Calu3 (cell line): ENCODE results near the gene ALDH4A1. TPM values are rescaled to one million over a fixed set of nuclear protein-coding genes. Genes with fewer than 3 reads are reported as not detected.

ENCODE experiments used
- BruUV-seq: library from RNA; stranded (reverse); fragments of 400-500 nt; replicated peaks from 2 replicates; lab custom pipeline; 2021; lab: Mats Ljungman, UMichigan
- CTCF ChIA-PET: fragments of 300-600 bp; sonication (Branson Sonifier 250); formaldehyde crosslinking; loops from one replicate; lab custom pipeline; 2022; ENCODE audit warnings: antibody characterized with exemption; lab: Charles Lee
- DNase-seq: peaks from one replicate; pipeline ENCODE4 v3.0.0; 2022
- H3K27ac Mint-ChIP-seq: one replicate; pipeline ENCODE4 v1.8.0; 2022; ENCODE audit warnings: mixed read lengths; ENCODE audit not compliant: unreplicated experiment
- H3K27me3 Mint-ChIP-seq: one replicate; pipeline ENCODE4 v1.8.0; 2022; ENCODE audit warnings: mixed read lengths; ENCODE audit not compliant: unreplicated experiment
- H3K36me3 Mint-ChIP-seq: one replicate; pipeline ENCODE4 v1.8.0; 2022; ENCODE audit warnings: mild to moderate bottlenecking, moderate library complexity, mixed read lengths; ENCODE audit not compliant: insufficient read depth, unreplicated experiment
- H3K4me1 Mint-ChIP-seq: one replicate; pipeline ENCODE4 v1.8.0; 2022; ENCODE audit warnings: mild to moderate bottlenecking, low read depth, mixed read lengths; ENCODE audit not compliant: unreplicated experiment
- H3K4me3 Mint-ChIP-seq: one replicate; pipeline ENCODE4 v1.8.0; 2022; ENCODE audit warnings: mild to moderate bottlenecking, low read depth, moderate library complexity, mixed read lengths; ENCODE audit not compliant: unreplicated experiment
- H3K9me3 Mint-ChIP-seq: one replicate; pipeline ENCODE4 v1.8.0; 2022; ENCODE audit warnings: low read depth, mixed read lengths; ENCODE audit not compliant: unreplicated experiment
- intact Hi-C: fragments of 100-400 bp; cut with micrococcal nuclease; formaldehyde crosslinking; loops from one replicate; pipeline ENCODE4 v1.10.0; 2022; ENCODE audit not compliant: unreplicated experiment
- total RNA-seq: library from RNA; stranded (reverse); gene quantifications from 2 replicates; pipeline ENCODE4 v1.2.3, GENCODE V29; 2022
- TF ChIP-seq, protein P1 (sequence below): fragments of 200-600 bp; IDR thresholded peaks from one replicate; pipeline ENCODE4 v1.8.0; 2022; ENCODE audit warnings: antibody characterized with exemption; ENCODE audit not compliant: unreplicated experiment

ALDH4A1 gene
- total RNA-seq, 1 experiment from 2014 or later = 10.7 TPM

DNA sequence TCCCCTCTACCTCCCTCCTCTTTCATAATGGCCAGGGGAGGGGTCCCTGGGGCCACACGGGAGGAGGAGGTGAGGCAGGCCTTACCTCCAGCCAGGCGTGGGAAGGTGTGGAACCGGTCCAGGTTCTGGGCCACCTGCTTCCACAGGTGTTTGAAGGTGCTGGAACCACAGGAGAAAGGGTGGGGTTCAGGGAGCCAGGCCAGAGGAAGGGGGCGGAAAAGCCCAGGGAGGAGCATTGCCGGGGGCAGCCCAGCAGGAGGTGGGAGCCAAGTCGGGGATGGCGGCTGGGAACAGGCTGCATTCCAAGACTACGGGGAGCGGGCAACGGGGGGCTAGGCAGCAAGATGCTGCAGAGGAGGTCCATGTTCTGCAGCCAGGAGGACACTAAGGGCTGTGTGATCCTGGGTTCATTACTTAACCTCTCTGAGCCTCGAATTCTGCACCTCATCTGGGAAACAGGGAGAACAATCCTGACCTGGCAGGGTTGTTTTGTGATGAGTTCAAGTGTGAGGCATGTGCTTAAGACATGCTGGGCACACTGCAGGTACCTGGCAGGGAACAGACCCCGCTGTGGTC lies 23.1 kb downstream of the ALDH4A1 start:
- CTCF ChIA-PET = no interaction called here
- H3K36me3 Mint-ChIP-seq = no peaks in the 10 kb centered on the region

DNA sequence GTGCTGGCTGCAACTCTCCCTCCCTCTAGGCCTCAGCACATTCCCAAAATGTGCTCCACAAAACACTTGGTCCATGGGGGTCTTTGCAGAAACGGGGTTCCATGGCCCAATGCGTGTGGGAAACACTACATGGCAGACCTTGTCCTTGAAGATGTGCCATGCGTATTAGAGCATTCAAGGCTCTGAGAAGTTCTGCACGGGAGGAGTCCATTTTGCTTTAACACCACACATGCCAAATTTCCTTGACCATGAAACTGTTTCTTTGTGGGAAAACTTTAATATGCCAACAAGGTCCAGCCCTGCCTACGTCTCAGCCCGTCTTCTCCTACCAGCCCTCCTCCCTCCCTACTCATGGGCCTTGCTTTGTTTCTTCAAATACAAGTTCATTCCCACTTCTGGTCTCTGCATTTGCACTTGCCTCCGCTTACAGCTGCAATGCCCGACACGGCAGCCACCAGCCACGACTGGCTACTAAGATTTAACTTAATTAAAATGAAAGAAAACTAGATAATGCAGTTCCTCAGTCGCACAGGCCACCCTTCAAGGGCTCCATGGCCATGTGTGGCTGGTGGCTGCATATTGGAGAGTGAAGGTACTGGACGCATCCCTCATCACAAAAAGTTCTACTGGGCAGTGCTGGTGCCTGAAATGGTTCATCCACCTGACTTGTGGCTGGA lies 23.7 kb downstream of the ALDH4A1 start:
- TF ChIP-seq, protein P1, sequence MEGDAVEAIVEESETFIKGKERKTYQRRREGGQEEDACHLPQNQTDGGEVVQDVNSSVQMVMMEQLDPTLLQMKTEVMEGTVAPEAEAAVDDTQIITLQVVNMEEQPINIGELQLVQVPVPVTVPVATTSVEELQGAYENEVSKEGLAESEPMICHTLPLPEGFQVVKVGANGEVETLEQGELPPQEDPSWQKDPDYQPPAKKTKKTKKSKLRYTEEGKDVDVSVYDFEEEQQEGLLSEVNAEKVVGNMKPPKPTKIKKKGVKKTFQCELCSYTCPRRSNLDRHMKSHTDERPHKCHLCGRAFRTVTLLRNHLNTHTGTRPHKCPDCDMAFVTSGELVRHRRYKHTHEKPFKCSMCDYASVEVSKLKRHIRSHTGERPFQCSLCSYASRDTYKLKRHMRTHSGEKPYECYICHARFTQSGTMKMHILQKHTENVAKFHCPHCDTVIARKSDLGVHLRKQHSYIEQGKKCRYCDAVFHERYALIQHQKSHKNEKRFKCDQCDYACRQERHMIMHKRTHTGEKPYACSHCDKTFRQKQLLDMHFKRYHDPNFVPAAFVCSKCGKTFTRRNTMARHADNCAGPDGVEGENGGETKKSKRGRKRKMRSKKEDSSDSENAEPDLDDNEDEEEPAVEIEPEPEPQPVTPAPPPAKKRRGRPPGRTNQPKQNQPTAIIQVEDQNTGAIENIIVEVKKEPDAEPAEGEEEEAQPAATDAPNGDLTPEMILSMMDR = no peak
- BruUV-seq = no TSS peak
- Mint-ChIP-seq H3K27me3 (no peaks in the 10 kb centered on the region), H3K4me3 (no peak overlapping the region), H3K9me3 (no peaks in the 10 kb centered on the region), H3K36me3 (no peaks in the 10 kb centered on the region), H3K27ac (no peak overlapping the region), H3K4me1 (no peaks in the 10 kb centered on the region)
- intact Hi-C loops = no loop called here
- CTCF ChIA-PET = no interaction called here
- no peak for DNase-seq

More for the DNA sequence above, 23.1 kb downstream of the ALDH4A1 start:
- Mint-ChIP-seq H3K9me3 (no peaks in the 10 kb centered on the region), H3K4me1 (no peaks in the 10 kb centered on the region), H3K27ac (no peak overlapping the region), H3K27me3 (no peaks in the 10 kb centered on the region), H3K4me3 (no peak overlapping the region)
- intact Hi-C loops = no loop called here
- DNase-seq = no peak
- TF ChIP-seq, protein P1 = no peak
- BruUV-seq = no TSS peak

DNA sequence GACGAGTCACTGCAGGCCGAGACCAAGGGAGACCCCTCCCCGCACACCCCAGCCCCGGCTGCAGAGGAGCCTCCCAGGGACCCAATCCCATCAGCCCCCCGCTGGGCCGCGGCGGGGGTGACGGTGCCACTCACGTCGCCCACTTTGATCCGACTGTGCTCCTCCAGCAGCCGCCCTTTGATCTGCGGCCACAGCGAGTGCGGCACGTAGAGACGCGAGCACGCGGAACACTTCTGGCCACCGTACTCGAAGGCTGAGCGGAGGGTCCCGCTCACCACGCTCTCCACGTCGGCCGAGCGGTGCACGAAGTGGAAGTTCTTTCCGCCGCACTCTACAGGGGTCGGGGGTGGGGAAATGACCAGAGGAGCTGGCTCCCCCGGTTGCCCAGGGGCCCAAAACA lies 25.1 kb downstream of the ALDH4A1 start:
- no TSS peak for BruUV-seq
- H3K9me3 Mint-ChIP-seq = no peaks in the 10 kb centered on the region
- no peaks in the 10 kb centered on the region for H3K36me3 Mint-ChIP-seq
- CTCF ChIA-PET = no interaction called here
- no peak overlapping the region for H3K4me3 Mint-ChIP-seq
- no peaks in the 10 kb centered on the region for H3K27me3 Mint-ChIP-seq
- no peak for DNase-seq
- intact Hi-C loops = no loop called here
- no peaks in the 10 kb centered on the region for H3K4me1 Mint-ChIP-seq
- H3K27ac Mint-ChIP-seq = no peak overlapping the region
- TF ChIP-seq, protein P1 = no peak

GRCh38 chr1:18876210-18876609 lies 26.1 kb downstream of the ALDH4A1 start:
- H3K27ac Mint-ChIP-seq = no peak overlapping the region
- intact Hi-C loops = no loop called here
- CTCF ChIA-PET = no interaction called here
- TF ChIP-seq, protein P1 = no peak
- no peaks in the 10 kb centered on the region for H3K27me3 Mint-ChIP-seq
- no peaks in the 10 kb centered on the region for H3K9me3 Mint-ChIP-seq
- no peak for DNase-seq
- BruUV-seq = no TSS peak
- no peaks in the 10 kb centered on the region for H3K4me1 Mint-ChIP-seq
- no peak overlapping the region for H3K4me3 Mint-ChIP-seq
- H3K36me3 Mint-ChIP-seq = no peaks in the 10 kb centered on the region
